GM23248 (cell line): ENCODE results near the gene EXOSC1.

Experiments used
- EZH2 ChIP-seq: fragments of 200-600 bp; sonication (generic); IDR thresholded peaks from 2 replicates; pipeline ENCODE4 v1.6.1; 2018; ENCODE audit warnings: antibody characterized with exemption, mild to moderate bottlenecking; ENCODE audit not compliant: insufficient read depth, poor library complexity, severe bottlenecking
- EZH2phosphoT487 ChIP-seq: fragments of 200-600 bp; sonication (generic); IDR thresholded peaks from 2 replicates; pipeline ENCODE4 v1.6.1; 2018; ENCODE audit warnings: antibody characterized with exemption, moderate library complexity, mild to moderate bottlenecking, low read depth; ENCODE audit not compliant: insufficient read depth

- TF ChIP-seq EZH2 (no peak), EZH2phosphoT487 (no peak)
Measured at GRCh38 chr10:97411406-97411805, 34.4 kb downstream of the EXOSC1 start.
